ENCODE data around the gene NANOGP8. TPM values are rescaled to one million over a fixed set of nuclear protein-coding genes. Genes with fewer than 3 reads are reported as not detected.
"Not testable (repeated sequence)": the region's sequence is repeated elsewhere in the genome, so short reads cannot be mapped to it uniquely, and the experiment has no call there.

The NANOGP8 gene
- total RNA-seq, 2 experiments from 2014 or later = not detected

- Mint-ChIP-seq H3K4me1 (ENCODE audit: low read depth) (no peaks in the 10 kb centered on the region), H3K27me3 (no peaks in the 10 kb centered on the region), H3K9me3 (no peaks in the 10 kb centered on the region), H3K27ac (no peak overlapping the region), H3K4me3 (no peak overlapping the region), H3K36me3 (no peaks in the 10 kb centered on the region)
- intact Hi-C loops (cut with micrococcal nuclease) = no loop called here
- no peak for DNase-seq
- CTCF ChIA-PET = no interaction called here
- POLR2A ChIA-PET = no interaction called here
Observed at GRCh38 chr15:35089551-35089950, 4.5 kb upstream of the NANOGP8 start.

- Mint-ChIP-seq H3K36me3 (no peaks in the 10 kb centered on the region), H3K9me3 (no peaks in the 10 kb centered on the region), H3K4me3 (no peak overlapping the region), H3K27me3 (no peaks in the 10 kb centered on the region), H3K27ac (no peak overlapping the region), H3K4me1 (ENCODE audit: low read depth) (no peaks in the 10 kb centered on the region)
- intact Hi-C loops (cut with micrococcal nuclease) = no loop called here
- ChIA-PET POLR2A (no interaction called here), CTCF (interaction anchor here (2.0 kb wide), 1 partner anchor 10 kb away, joined by 6 read pairs; no protein-coding TSS in a partner anchor)
- no peak for DNase-seq
Observed at GRCh38 chr15:35088329-35088728, 3.2 kb upstream of the NANOGP8 start.

GRCh38 chr15:35087759-35088158 lies 2.7 kb upstream of the NANOGP8 start:
- POLR2A ChIA-PET = no interaction called here
- DNase-seq = no peak
- CTCF ChIA-PET = interaction anchor here (2.0 kb wide), 1 partner anchor 9 kb away, joined by 6 read pairs; no protein-coding TSS in a partner anchor

GRCh38 chr15:35082371-35083348 lies 2.4 kb downstream of the NANOGP8 start:
- H3K27me3 Mint-ChIP-seq; H3K9me3 Mint-ChIP-seq; H3K36me3 Mint-ChIP-seq; intact Hi-C loops (cut with micrococcal nuclease); H3K27ac Mint-ChIP-seq; DNase-seq; H3K4me1 Mint-ChIP-seq (ENCODE audit: low read depth); POLR2A ChIA-PET; H3K4me3 Mint-ChIP-seq; CTCF ChIA-PET: not testable (repeated sequence)

More at GRCh38 chr15:35087759-35088158, 2.7 kb upstream of the NANOGP8 start:
- H3K27me3 Mint-ChIP-seq = no peaks in the 10 kb centered on the region
- no peak overlapping the region for H3K4me3 Mint-ChIP-seq
- peaks cover 2% of the 10 kb centered on the region for H3K9me3 Mint-ChIP-seq
- H3K36me3 Mint-ChIP-seq = no peaks in the 10 kb centered on the region
- no peaks in the 10 kb centered on the region for H3K4me1 Mint-ChIP-seq (ENCODE audit: low read depth)
- H3K27ac Mint-ChIP-seq = no peak overlapping the region
- intact Hi-C loops (cut with micrococcal nuclease) = no loop called here

GRCh38 chr15:35081626-35082365 lies 3.3 kb downstream of the NANOGP8 start:
- H3K9me3 Mint-ChIP-seq; DNase-seq; CTCF ChIA-PET; POLR2A ChIA-PET; H3K36me3 Mint-ChIP-seq; intact Hi-C loops (cut with micrococcal nuclease); H3K4me1 Mint-ChIP-seq (ENCODE audit: low read depth); H3K4me3 Mint-ChIP-seq; H3K27ac Mint-ChIP-seq; H3K27me3 Mint-ChIP-seq: not testable (repeated sequence)

- Mint-ChIP-seq H3K27ac (no peak overlapping the region), H3K36me3 (no peaks in the 10 kb centered on the region), H3K4me3 (no peak overlapping the region), H3K4me1 (ENCODE audit: low read depth) (no peaks in the 10 kb centered on the region), H3K27me3 (peaks cover 1% of the 10 kb centered on the region), H3K9me3 (peaks cover 3% of the 10 kb centered on the region)
- ChIA-PET CTCF (interaction anchor here (0.7 to 5.7 kb wide), 3 partner anchors 11 to 365 kb away, joined by 3 to 48 read pairs (median 3); no protein-coding TSS in a partner anchor), POLR2A (no interaction called here)
- intact Hi-C loops (cut with micrococcal nuclease) = no loop called here
- DNase-seq = no peak
Observed at GRCh38 chr15:35080226-35080625, 4.9 kb downstream of the NANOGP8 start.

- ChIA-PET POLR2A (no interaction called here), CTCF (interaction anchor here (0.5 to 5.7 kb wide), 13 partner anchors 9 to 367 kb away, joined by 3 to 48 read pairs (median 4); no protein-coding TSS in a partner anchor)
Observed at GRCh38 chr15:35078221-35078915, 6.7 kb downstream of the NANOGP8 start.

GRCh38 chr15:35071106-35071505 lies 14.0 kb downstream of the NANOGP8 start:
- H3K4me1 Mint-ChIP-seq (ENCODE audit: low read depth) = no peaks in the 10 kb centered on the region
- CTCF ChIA-PET = no interaction called here
- POLR2A ChIA-PET = no interaction called here
- DNase-seq = no peak
- no peaks in the 10 kb centered on the region for H3K36me3 Mint-ChIP-seq
- H3K27ac Mint-ChIP-seq = no peak overlapping the region
- H3K4me3 Mint-ChIP-seq = no peak overlapping the region
- H3K27me3 Mint-ChIP-seq = peaks cover 6% of the 10 kb centered on the region
- no peaks in the 10 kb centered on the region for H3K9me3 Mint-ChIP-seq
- intact Hi-C loops (cut with micrococcal nuclease) = loop anchor here (10.0 kb wide), 1 partner anchor 134 kb away; no protein-coding TSS in a partner anchor

More at GRCh38 chr15:35078221-35078915, 6.7 kb downstream of the NANOGP8 start:
- Mint-ChIP-seq H3K27me3 (peaks cover 1% of the 10 kb centered on the region), H3K4me1 (ENCODE audit: low read depth) (no peaks in the 10 kb centered on the region), H3K4me3 (no peak overlapping the region), H3K36me3 (no peaks in the 10 kb centered on the region), H3K9me3 (peaks cover 3% of the 10 kb centered on the region), H3K27ac (no peak overlapping the region)
- intact Hi-C loops (cut with micrococcal nuclease) = loop anchor here (1.0 to 10.0 kb wide), 3 partner anchors 126 to 366 kb away; no protein-coding TSS in a partner anchor
- DNase-seq = peak; percentile 39

GRCh38 chr15:35068846-35069475 lies 16.1 kb downstream of the NANOGP8 start:
- no peak overlapping the region for H3K4me3 Mint-ChIP-seq
- H3K36me3 Mint-ChIP-seq = no peaks in the 10 kb centered on the region
- no peak for DNase-seq
- no peak overlapping the region for H3K27ac Mint-ChIP-seq
- intact Hi-C loops (cut with micrococcal nuclease) = no loop called here
- POLR2A ChIA-PET = no interaction called here
- peaks cover 8% of the 10 kb centered on the region for H3K27me3 Mint-ChIP-seq
- no peaks in the 10 kb centered on the region for H3K9me3 Mint-ChIP-seq
- no peaks in the 10 kb centered on the region for H3K4me1 Mint-ChIP-seq (ENCODE audit: low read depth)
- CTCF ChIA-PET = interaction anchor here (0.6 to 1.4 kb wide), 3 partner anchors 11 to 376 kb away, joined by 3 to 4 read pairs (median 3); no protein-coding TSS in a partner anchor

- no peak for DNase-seq
- Mint-ChIP-seq H3K9me3 (no peaks in the 10 kb centered on the region), H3K4me1 (ENCODE audit: low read depth) (no peaks in the 10 kb centered on the region), H3K27ac (no peak overlapping the region), H3K27me3 (peaks cover 8% of the 10 kb centered on the region), H3K4me3 (no peak overlapping the region), H3K36me3 (no peaks in the 10 kb centered on the region)
- CTCF ChIA-PET = interaction anchor here (1.4 kb wide), 1 partner anchor 377 kb away, joined by 3 read pairs; no protein-coding TSS in a partner anchor
- POLR2A ChIA-PET = no interaction called here
- intact Hi-C loops (cut with micrococcal nuclease) = no loop called here
Observed at GRCh38 chr15:35067496-35068347, 17.4 kb downstream of the NANOGP8 start.

GRCh38 chr15:35066094-35066493 lies 19.0 kb downstream of the NANOGP8 start:
- intact Hi-C loops (cut with micrococcal nuclease) = no loop called here
- Mint-ChIP-seq H3K27me3 (peaks cover 8% of the 10 kb centered on the region), H3K4me3 (no peak overlapping the region), H3K9me3 (no peaks in the 10 kb centered on the region), H3K36me3 (no peaks in the 10 kb centered on the region), H3K4me1 (ENCODE audit: low read depth) (no peaks in the 10 kb centered on the region), H3K27ac (no peak overlapping the region)
- POLR2A ChIA-PET = no interaction called here
- DNase-seq = no peak
- CTCF ChIA-PET = no interaction called here

All from activated CD4-positive, alpha-beta memory T cell treated with anti-CD3 and anti-CD28 coated beads for 36 hours (primary cell).